GM18907 (cell line): Measurements from ENCODE around the gene ADAMTS14.

Experiments
- ATAC-seq: cut with Tn5 transposase; IDR thresholded peaks from one replicate; pipeline ENCODE4 v1.9.1; 2021; ENCODE audit warnings: mild to moderate bottlenecking, moderate library complexity; ENCODE audit not compliant: unreplicated experiment

ADAMTS14 gene

DNA sequence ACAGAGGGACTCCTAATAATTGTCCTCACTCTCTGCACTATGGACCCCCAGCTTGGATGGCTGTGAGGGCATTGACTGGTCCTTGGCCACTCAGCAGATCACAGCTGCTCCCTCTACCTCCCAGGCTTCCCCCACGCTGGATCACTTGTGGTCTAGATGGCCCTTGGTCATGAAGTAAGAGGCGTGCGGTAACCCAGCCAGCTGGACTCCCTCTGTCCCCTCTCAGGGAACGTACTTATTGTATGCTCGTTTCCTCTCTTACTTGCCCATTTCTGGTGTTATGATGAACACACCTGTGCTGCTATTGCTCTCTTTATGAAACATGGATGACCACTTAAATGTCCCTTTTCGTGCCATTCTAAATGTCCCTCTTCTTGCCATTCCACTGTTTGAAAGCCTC is 19.3 kb downstream of the ADAMTS14 start:
- no peak for ATAC-seq

DNA sequence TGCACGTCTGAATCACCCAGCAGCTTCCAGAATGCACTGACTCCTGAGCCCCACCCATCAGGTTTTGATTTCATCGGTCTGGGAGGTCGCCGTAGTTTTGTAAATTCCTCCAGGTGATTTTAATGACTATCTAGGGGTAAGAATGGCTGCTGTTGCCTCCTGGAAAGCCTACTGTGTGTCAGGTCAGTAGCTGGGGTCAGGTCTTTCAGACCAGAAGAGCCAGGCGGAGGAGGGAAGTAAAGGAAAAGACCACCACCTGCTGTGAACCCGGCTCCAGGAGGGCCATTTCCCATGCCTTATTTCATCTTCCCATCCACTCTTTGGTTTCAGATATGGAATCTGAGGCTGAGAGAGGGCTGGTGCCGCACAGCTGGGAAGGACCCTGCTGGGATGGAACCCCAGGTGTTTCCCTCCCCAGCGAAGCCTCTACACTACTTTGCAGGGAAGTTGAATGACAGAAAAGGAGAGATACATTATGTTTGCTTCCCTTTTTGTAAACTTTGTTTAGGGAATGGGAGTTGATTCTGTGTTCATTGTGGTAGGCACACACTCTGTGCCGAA is 19.8 kb downstream of the ADAMTS14 start:
- no peak for ATAC-seq

DNA sequence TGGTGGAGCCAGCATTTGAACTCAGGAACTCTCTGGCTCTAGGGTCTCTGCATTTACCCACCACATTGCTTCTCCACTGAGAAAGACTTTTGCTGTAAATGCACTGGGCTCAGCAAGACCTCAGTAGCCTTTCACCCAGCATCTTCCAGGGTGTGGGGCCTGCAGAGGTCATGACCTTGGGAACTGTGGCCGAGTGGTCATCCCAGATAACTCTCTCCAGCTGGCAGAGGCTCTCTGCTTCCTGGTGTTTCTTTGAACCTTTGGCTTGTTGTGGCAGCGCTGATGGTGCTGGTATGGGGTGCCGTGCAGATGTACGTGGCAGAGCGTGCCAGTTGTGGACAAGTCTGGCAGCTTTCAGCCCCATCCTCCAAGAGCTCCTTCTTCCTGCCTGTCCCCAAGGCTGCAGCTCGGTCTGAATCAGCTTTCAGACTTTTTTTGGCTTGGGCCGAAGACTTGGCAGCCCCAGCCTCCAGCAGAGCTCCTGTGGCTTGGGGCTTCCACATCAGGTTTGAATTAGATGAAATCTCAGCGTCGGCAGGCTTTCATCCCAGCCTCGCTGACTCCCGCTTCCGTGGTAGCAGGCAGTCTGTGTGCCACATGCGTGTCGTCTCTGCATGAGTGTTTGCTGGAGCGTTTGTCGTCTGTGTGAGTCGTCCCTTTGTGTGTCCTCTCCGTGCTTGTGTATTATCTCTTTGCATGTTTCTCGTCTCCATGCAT is 21.5 kb downstream of the ADAMTS14 start:
- no peak for ATAC-seq

DNA sequence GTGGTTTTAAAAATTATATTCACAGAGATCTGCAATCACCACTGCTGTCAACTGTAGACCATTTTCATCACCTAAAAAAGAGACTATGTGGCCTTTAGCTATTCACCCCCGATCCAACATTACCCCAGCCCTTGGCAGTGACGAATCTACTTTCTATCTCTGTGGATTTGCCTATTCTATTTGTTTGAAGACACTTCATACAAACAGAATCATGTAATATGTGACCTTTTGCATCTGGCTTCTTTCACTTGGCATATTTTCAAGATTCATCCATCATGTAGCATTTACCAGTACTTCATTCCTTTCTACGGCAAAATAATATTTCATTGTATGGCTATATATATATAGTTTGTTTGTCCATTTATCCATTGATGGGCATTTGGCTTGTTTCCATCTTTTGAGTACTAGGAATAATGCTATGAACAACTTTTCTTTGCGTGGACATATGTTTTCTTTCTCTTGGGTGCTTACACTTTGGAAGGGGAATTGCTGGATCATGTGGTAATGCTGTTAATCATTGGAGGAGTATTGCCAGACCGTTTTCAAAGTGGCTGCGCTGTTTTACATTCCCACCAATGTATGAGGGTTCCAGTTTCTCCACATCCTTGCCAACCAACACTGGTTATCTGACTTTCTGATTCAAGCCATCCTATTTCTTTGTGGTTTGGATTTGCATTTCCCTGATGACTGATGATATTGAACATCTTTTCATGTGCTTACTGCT is 22.3 kb downstream of the ADAMTS14 start:
- no peak for ATAC-seq

DNA sequence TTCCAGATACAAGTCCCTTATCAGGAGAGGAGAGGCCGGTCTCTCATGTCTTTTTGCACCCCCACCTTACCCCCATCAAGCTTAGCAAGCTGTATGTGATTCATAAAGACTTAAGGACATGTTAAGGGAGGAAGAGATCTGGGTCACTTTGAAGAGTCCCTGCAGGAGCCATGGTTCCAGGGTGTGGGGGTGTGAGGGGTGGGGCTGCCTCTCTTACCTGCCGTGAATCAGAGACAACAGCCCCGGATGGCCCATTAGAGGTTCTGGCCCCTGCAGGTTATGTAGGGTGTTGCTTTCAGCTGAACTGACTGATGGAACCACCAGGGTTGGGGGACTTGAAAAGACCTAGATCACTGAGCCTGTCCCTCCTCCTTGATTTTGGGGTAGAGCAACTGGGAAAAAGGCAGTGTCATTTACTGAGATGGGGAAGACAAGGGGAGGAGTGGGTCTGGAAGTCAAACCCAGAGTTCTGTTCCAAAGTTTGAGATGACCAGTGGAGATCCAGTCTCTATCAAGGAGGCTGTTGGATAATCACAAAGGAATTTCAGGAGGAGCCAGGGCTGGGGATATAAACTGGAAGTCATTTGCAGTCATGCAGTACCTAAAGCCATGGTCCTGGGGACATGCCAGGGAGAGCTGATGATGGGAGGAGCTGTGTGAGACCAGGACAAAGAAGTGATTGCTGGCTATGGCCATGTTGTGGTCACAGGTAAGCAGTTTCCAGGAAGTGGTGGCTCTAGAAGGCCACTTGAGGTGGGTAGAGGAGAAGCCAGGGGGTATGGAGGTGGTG is 23.1 kb downstream of the ADAMTS14 start:
- ATAC-seq = no peak

DNA sequence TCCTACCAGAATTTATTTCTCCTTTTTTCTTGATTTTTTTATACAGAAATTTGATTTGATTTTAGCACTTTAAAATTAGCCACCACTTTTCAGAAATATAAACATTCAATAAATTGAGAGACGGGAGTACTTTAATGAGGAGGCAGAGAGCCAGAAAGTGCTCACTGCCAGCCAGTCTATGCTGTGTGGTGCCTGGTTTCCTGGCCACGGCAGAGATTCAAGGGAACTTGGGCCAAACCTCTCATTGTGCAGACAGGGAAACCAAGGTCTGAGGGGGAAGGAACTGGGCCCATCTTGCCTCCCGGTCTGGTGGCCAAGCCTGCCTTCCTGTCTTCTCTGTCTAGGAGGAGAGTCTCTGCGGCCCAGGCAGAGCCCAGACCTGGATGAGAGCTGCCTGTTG is 25.9 kb downstream of the ADAMTS14 start:
- no peak for ATAC-seq

DNA sequence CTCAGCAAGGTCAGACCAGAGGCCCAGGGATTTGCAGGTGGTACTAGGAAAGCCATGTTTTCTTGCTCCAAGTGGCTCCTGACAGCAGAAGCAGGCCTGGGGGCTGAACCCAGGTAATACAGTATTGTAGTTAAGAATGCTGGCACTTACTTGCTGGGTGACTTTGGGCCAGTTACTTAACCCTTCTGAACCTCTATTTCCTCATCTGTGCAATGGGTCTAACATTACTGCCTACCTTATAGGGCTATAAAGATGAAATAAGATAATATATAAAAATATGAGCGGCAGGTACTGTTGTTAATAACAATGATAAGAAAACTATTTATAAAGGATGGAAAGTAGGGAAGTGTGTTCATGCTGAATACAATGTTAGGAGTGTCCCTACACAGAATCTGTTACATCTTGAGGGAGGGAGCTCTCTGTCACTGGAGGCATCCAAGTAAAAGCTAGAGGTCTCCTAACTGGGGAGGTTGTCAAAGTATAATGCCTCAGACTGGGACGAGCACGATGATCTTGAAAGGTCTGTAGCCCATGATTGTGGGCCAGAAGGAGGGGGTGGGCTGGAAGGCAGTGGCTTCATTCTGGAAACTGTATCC is 26.9 kb downstream of the ADAMTS14 start:
- no peak for ATAC-seq

DNA sequence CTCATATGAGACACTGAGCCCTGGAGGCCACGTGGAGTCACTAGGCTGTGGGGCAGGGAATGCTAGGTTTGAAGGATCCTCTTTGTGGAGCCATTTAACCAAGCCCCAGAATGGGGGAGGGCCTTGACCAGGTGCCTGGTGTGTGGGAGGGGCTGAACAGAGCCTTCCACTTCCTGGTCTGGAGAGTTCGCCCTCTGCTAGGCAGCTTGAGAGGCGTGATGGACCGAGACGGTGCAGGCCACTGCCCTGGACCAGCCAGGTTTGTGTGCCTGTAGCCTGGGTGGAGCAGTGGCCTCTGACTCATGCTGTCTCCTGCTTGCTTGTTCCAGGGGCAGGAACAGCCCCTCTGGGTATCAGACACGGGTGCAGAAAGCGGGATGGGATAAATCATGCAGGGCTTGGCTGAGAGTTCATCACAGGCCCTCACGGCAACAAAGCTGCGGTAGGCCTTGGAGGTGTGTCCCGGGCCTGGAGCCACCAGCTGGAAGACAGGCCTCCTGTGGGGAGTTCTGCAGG is 27.4 kb downstream of the ADAMTS14 start:
- no peak for ATAC-seq

DNA sequence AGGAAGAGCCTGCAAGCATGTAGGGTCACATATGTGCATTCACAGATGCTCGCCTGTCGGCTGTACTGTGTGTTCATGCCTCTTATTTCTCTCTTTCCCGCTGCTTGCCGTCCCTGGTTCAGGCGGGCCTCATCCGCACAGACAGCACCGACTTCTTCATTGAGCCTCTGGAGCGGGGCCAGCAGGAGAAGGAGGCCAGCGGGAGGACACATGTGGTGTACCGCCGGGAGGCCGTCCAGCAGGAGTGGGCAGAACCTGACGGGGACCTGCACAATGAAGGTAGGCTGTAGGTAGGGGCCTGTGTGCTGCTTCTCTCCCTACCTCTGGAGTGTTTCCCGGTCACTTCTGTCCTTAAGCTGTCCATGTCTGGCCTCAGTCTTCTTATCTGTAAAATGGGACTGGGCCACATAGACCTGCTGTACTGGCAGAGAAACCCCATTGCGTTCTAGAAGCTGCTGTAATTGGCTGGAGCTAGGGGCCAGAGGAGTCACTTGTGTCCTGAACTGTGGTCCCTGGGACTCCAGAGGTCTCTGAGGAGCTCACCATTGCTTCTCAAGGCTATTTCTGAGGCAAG is 30.0 kb downstream of the ADAMTS14 start:
- ATAC-seq = no peak

DNA sequence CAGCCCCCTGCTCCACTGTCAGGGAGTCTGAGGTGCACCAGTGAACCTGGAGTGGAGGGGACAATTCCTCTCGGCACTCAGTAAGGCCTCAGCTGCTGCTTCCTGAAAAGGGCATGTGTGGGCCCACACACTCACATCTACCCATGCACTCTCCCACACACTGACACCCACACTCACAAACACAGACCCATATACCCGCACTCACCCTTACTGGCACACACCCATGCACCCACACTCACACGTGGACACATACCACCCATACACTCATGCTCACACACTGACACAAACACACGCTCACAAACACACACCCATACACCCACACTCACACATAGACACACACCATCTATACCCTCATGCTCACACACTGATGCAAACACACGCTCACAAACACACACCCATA is 31.9 kb downstream of the ADAMTS14 start:
- ATAC-seq = no peak

DNA sequence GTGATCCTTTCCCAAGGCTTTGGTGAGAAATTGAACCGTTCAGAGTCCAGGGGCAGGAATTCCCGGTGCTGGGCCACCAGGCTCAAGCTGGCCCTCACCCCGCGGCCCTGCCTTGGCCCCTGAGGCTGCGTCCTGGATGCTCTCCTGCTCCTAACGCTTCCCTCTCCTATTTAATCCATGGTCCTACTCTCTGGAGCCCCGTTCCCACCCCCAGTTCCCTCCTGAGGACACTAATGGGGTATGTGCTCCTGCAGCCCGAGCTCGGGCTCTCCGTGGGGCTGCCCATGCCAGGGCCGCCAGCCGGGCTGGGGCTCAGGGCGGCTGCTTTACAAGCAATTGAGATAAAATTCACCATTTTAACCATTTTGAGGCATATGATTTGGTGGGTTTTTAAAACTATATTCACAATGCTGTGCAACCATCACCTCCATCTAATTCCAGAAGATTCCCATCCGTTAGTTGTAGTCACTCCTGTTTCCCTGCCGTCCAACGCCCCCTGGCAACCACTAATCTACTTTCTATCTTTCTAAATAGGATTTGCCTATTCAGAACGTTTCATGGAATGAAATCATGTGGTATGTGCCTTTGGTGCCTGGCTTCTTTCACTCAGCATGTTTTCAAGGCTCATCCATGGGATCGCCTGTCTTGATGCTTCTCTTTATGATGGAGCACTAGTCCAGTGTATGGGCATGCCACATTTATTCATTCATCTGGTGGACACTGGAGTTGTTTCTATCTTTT is 33.0 kb downstream of the ADAMTS14 start:
- ATAC-seq = no peak

DNA sequence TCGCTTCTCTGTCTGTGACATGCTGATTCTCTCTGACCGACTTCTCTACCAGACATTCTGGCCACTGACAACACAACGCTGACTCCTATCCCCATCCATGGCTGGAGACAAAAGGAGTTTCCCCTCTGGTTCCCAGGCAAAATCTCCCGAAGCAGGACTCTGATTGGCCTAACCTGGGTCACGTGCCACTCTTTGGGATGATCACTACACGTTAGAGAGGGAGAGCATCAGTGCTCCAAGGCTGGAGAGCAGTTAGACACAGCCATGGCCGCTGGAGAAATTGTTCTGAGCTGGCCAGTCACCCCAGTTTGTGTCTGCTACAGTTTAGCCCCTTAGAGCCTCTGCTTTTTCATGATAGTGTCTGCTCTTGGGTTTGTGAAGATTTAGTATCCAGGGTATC is 38.9 kb downstream of the ADAMTS14 start:
- no peak for ATAC-seq

DNA sequence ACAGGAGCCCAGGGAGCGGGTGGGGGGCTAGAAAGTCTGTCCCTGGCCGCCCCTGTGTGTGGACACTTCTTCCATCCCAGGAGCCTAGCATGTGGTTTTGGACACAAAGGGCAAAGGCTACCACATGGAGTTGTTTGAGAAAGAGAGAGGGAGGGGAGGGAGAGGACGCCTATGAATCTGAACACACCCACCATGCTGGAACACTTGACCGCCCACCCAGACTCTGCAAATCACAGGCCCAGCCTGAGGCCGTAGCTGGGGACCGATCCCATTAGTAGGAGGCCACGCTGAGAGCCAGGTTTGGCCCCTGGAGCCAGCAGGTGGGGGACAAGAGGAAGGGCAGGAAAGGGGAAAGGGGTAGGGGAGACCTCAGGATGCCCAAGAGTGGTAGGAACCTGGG is 39.6 kb downstream of the ADAMTS14 start:
- no peak for ATAC-seq

DNA sequence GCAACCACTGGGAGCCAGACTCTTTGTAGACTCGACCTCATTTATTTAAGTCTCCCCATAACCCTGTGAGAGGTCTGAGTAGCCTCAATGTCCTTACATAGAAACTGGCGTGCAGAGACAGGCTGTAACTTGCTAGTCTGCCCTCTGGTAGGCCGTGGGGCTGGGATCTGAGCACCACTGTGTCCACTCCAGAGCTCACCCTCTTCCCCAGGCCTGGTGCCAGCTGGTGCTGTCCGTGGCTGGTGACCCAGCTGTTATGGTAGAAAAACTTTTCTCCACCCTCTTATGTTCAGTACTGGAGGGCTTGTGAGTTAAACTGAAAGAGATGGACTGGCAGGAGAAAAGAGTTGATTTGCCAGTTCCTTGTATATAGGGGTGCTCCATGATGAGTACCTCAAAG is 41.9 kb downstream of the ADAMTS14 start:
- no peak for ATAC-seq

DNA sequence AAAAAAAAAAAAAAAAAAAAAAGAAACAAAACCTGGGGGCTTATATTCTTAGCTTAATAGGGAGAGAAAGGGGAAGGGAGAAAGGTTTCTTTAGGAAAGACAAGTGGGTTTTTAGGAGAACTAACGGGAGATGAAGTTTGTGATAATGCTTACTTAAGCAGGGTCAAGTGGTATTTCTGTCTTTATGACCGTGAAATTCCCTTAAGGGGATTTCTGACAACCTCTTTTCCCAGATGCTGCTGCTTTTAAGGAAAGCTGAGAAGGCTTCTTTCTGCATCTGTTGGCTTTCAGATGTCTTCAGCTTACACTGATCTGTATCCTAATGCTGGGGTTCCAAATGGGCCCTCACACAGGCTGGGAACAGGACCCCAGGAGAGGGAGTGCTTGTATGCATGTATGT is 42.6 kb downstream of the ADAMTS14 start:
- ATAC-seq = no peak

DNA sequence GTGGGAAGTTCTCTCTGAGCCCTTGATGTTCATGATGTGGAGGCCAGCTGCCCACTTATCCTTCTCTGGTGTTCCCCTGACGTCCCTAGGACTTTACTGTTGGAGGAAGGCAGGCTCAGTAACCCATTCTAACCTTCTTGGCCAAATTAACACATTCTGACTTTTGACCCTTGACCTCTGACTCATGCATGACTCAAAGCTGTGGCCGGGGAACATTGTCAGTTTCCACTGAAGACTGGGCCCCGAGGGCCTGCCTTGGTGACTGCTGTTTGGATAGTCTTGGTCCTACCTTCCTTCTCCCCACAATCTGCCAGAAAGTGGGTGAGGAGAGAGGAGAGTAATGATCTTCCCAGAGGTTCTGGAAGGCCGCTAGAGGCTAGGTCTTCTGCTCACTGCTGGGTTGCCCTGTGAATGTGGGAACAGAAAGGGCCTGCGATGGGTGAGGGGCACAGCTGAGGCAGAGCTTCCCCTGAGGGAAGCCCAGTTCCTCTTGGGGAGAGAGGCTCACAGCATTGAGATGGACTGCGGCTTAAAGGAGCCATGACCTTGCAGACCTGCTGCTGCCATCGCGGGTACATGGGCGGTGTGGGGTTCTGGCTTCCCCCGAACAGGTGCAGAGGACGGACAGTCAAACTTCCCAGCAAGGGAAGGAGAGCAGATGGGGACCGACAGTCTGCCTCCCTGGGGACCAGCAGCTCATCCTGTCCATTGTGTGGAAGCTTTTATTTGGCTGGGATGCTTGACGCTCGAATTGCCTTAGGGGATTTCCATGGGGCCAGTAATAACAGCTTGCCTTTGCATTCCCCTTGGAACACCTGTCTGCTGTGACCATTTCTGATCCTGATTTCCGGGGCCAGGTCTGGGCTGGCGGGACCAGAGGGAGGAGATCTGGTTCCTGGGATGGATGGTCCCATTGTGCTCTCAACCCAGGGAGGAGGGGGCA is 43.8 kb downstream of the ADAMTS14 start:
- ATAC-seq = no peak

DNA sequence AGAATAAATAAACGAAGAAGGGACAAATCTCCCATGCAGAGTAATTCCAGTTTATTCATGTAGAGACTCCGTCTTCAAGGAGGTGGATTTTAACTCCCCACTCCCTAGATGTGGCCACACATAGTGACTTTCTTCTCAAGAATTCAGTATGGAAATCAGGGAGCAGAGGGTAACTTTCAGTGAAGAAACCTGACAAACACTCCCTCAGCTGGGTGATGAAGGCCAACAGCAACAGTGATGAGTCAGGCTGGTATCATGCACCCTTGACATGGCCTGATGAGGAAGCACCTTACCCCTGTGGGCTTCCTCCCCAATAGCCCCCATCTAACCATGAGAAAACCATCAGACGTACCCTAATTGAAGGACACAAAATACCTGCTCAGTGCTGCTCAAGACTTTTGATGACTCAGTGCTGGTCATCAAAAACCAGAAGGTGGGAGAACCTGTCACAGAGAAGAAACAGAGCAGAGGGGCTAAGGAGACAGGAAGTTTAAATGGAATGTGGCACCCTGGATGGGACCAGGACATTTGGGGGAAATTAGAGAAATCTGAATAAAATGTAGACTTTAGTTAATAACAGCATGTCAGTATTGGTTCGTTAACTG is 50.6 kb downstream of the ADAMTS14 start:
- no peak for ATAC-seq

DNA sequence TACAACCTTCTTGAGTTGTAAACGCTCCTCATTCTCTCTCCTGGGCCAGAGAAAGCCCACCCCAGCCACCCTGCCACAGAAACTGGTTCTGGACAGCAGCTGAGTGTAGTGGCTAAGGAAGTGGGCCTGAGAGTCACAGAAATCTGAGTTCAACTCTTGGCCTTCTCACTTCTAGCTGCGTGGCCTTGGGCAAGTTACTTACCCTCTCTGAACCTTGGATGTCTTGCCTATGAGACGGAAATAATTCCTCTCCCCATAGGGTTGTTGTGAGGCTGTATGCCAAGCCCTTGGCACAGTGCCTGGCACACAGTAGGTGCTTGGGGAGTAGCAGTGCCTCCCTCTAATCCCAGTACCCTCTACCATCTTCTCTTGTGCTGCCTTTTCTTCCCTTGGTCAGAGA is 51.5 kb downstream of the ADAMTS14 start:
- ATAC-seq = no peak
